Measurements from ENCODE around the gene ASB1. TPM values are rescaled to one million over a fixed set of nuclear protein-coding genes. Genes with fewer than 3 reads are reported as not detected.

Gene ASB1
- total RNA-seq, 1 donor from 2014 or later: 8.5 TPM

- H3K27ac Mint-ChIP-seq (ENCODE audit: unreplicated experiment): no peak overlapping the region
- H3K27me3 Mint-ChIP-seq (ENCODE audit: unreplicated experiment): peaks cover 8% of the 10 kb centered on the region
- DNase-seq (ENCODE audit: low spot score): no peak
- peak overlapping the region; percentile 6 for H3K4me3 Mint-ChIP-seq (ENCODE audit: unreplicated experiment)
- TF ChIP-seq CTCF (IDR thresholded peaks at IDR 0.05; ENCODE audit: unreplicated experiment): no peak
- no peaks in the 10 kb centered on the region for H3K4me1 Mint-ChIP-seq (ENCODE audit: unreplicated experiment)
- H3K36me3 Mint-ChIP-seq (ENCODE audit: low read depth, unreplicated experiment): peaks cover 30% of the 10 kb centered on the region
- H3K9me3 Mint-ChIP-seq (ENCODE audit: unreplicated experiment): peaks cover 5% of the 10 kb centered on the region
These were observed 6.7 kb downstream of the ASB1 start for GRCh38 chr2:238433300-238433915.

- DNase-seq (ENCODE audit: low spot score): no peak
- peaks cover 5% of the 10 kb centered on the region for H3K9me3 Mint-ChIP-seq (ENCODE audit: unreplicated experiment)
- no peaks in the 10 kb centered on the region for H3K4me1 Mint-ChIP-seq (ENCODE audit: unreplicated experiment)
- H3K4me3 Mint-ChIP-seq (ENCODE audit: unreplicated experiment): peak overlapping the region; percentile 42
- H3K27me3 Mint-ChIP-seq (ENCODE audit: unreplicated experiment): peaks cover 8% of the 10 kb centered on the region
- peaks cover 30% of the 10 kb centered on the region for H3K36me3 Mint-ChIP-seq (ENCODE audit: low read depth, unreplicated experiment)
- no peak overlapping the region for H3K27ac Mint-ChIP-seq (ENCODE audit: unreplicated experiment)
- TF ChIP-seq CTCF (IDR thresholded peaks at IDR 0.05; ENCODE audit: unreplicated experiment): no peak
These were observed 7.5 kb downstream of the ASB1 start for GRCh38 chr2:238433941-238434845.

GRCh38 chr2:238434846-238435751, 8.4 kb downstream of the ASB1 start:
- H3K9me3 Mint-ChIP-seq (ENCODE audit: unreplicated experiment): peaks cover 5% of the 10 kb centered on the region
- no peak overlapping the region for H3K27ac Mint-ChIP-seq (ENCODE audit: unreplicated experiment)
- peaks cover 28% of the 10 kb centered on the region for H3K36me3 Mint-ChIP-seq (ENCODE audit: low read depth, unreplicated experiment)
- H3K4me1 Mint-ChIP-seq (ENCODE audit: unreplicated experiment): no peaks in the 10 kb centered on the region
- DNase-seq (ENCODE audit: low spot score): no peak
- no peak for TF ChIP-seq CTCF (IDR thresholded peaks at IDR 0.05; ENCODE audit: unreplicated experiment)
- peaks cover 8% of the 10 kb centered on the region for H3K27me3 Mint-ChIP-seq (ENCODE audit: unreplicated experiment)
- no peak overlapping the region for H3K4me3 Mint-ChIP-seq (ENCODE audit: unreplicated experiment)

- no peaks in the 10 kb centered on the region for H3K4me1 Mint-ChIP-seq (ENCODE audit: unreplicated experiment)
- no peak overlapping the region for H3K4me3 Mint-ChIP-seq (ENCODE audit: unreplicated experiment)
- TF ChIP-seq CTCF (IDR thresholded peaks at IDR 0.05; ENCODE audit: unreplicated experiment): no peak
These were observed 9.0 kb downstream of the ASB1 start for GRCh38 chr2:238435752-238436096.

More at GRCh38 chr2:238435752-238436096, 9.0 kb downstream of the ASB1 start:
- peaks cover 8% of the 10 kb centered on the region for H3K27me3 Mint-ChIP-seq (ENCODE audit: unreplicated experiment)
- no peak for DNase-seq (ENCODE audit: low spot score)
- no peak overlapping the region for H3K27ac Mint-ChIP-seq (ENCODE audit: unreplicated experiment)
- H3K36me3 Mint-ChIP-seq (ENCODE audit: low read depth, unreplicated experiment): peaks cover 22% of the 10 kb centered on the region
- peaks cover 5% of the 10 kb centered on the region for H3K9me3 Mint-ChIP-seq (ENCODE audit: unreplicated experiment)
